Measurements from ENCODE around the gene SPOPL.
A peak's percentile ranks its signal among the peaks of the same experiment; 100 is the strongest.
"Not testable (repeated sequence)": the region's sequence is repeated elsewhere in the genome, so short reads cannot be mapped to it uniquely, and the experiment has no call there.

The SPOPL gene

DNA sequence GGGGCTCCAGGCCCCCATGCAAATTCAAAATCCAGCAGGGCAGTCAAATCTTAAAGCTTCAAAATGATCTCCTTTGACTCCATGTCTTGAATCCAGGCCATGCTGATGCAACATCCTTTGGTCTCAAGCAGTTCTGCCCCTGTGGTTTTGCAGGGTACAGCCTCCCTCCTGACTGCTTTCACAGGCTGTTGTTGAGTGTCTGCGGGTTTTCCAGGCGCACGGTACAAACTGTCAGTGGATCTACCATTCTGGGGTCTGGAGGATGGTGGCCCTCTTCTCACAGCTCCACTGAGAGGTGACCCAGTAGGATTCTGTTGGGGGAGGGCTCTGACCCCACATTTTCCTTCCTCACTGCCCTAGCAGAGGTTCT is 22.1 kb downstream of the SPOPL start:
- DNase-seq (ENCODE audit: low spot score): not testable (repeated sequence)

DNA sequence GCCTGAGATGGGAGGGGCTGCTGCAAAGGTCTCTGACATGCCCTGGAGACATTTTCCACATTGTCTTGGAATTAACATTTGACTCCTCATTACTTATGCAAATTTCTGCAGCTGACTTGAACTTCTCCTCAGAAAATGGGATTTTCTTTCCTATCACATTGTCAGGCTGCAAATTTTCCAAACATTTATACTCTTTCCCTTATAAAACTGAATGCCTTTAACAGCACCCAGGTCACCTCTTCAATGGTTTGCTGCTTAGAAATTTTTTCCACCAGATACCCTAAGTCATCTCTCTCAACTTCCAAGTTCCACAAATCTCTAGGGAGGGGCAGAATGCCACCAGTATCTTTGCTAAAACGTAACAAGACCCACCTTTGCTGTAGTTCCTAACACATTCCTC is 22.8 kb downstream of the SPOPL start:
- DNase-seq (ENCODE audit: low spot score): not testable (repeated sequence)

DNA sequence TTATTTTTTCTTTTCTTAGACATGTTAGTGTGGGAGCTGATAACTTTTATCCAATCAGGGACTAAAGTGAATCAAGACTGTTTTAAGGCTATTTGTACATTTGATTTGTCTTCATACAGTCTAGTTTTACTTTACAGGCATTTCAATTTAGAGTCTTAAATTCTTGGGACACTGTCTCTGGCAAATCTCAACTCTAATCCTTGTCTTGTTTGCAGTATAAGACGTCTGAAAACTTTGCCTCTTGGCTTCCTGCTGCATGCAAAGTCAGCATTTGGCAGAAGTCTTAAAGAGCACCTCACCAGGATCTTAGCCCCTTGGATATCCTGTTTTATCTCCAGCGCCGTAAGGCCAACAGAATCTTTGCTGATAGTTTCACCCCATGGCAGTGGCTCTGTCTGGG is 30.3 kb downstream of the SPOPL start:
- DNase-seq (ENCODE audit: low spot score): no peak

DNA sequence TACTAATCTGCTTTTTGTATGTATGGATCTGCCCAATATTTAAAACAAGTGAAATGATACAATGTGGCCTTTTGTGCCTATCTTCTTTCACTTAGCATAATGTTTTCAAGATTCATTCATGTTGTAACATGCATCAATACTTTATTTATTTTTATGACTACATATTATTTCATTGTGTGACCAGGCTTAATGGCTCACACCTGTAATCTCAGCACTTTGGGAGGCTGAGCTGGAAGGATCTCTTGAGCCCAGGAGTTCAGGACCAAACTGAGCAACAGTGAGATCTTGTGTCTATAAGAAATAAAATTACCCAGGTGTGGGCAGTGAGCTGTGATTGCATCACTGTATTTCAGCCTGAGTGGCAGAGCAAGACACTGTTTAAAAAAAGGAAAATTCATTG is 33.2 kb downstream of the SPOPL start:
- DNase-seq (ENCODE audit: low spot score): no peak

DNA sequence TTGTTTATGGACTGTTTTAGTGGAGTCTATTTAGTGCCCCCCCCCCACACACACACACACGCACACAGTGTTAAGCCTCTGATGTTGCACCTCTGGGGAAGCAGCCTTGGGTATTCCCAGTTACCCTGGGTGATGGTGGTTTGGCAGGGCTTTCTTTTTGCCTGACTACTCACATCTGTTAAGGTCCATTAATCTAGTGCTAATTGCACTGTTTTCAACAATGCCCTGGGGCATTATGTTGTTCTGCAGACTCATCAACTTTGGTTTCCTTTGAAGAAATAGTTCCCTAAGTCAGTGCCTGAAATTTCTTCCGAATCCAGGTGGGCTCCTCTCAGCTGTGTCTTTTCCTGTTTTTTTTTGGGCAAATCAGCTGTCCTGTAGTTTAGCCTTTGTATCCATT is 34.7 kb downstream of the SPOPL start:
- no peak for DNase-seq (ENCODE audit: low spot score)

DNA sequence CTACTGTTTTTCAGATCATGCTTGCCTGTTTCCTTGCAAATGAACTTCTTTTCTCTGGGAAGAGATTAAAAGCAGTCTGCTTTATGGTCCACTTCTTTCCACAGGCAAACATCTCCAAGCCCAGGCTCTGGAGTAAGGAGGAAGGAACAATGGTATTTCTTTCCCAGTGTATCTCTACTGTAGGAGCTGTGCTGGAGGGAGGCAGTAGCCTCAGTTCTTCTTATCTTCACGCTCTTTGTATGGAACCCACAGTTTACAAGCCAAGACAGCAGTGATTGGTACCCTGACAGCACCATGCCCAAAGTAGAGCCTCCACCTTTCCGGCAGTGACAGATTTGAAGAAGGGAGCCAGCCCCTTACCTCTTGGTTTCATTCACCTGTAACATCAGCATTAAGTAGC is 35.2 kb downstream of the SPOPL start:
- DNase-seq (ENCODE audit: low spot score): no peak

DNA sequence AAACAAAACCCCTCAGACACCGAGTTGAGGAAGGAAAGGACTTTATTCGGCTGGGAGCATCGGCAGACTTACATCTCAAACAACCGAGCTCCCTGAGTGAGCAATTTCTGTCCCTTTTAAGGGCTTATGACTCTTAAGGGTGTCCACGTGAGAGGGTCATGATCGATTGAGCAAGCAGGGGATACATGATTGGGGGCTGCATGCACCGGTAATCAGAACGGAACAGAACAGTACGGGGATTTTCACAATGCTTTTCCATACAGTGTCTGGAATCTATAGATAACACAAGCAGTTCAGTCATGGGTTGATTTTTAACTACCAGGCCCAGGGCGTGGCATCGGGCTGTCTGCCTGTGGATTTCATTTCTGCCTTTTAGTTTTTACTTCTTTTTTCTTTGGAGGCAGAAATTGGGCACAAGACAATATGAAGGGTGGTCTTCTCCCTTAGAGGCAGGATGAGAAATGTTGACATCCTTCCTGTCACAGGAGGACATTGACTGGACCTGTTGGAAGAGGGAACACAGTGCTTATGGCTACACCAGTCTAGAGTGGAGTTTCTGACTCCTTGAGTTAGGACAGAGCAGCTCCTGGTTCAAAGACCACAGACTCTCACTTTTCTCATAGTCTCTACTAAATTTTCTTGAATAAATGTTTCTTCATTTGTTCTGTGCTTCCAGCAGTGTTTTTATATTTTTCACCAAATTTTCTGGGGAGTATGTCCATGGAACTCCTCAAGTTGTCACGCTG is 35.8 kb downstream of the SPOPL start:
- no peak for DNase-seq (ENCODE audit: low spot score)

DNA sequence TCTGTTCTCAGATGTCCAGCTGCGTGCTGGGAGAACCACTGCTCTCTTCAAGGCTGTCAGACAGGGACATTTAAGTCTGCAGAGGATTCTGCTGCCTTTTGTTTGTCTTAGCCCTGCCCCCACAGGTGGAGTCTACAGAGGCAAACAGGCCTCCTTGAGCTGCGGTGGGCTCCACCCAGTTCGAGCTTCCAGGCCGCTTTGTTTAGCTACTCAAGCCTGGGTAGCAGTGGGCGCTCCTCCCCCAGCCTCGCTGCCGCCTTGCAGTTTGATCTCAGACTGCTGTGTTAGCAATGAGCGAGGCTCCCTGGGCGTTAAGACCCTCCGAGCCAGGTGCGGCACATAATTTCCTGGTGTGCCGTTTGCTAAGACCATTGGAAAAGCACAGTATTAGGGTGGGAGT is 42.6 kb downstream of the SPOPL start:
- not testable (repeated sequence) for DNase-seq (ENCODE audit: low spot score)

DNA sequence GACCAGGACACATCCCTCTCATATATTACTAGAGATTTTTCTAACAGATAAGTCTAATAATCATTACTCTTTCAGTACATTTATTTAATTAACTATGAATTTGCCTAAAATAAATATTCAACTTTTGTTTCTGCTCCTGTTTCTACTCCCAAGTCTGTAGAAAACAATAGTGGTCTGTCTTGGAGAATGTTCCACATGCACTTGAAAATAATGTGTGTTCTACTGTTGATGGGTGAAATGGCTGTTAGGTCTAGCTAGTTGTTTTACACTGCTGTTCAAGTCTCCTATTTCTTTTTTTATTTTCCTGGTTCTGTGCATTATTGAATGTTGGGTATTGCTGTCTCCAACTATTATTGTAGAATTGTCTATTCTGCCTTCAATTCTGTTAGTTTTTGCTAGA is 47.2 kb downstream of the SPOPL start:
- peak; percentile 79 for DNase-seq (ENCODE audit: low spot score)

DNA sequence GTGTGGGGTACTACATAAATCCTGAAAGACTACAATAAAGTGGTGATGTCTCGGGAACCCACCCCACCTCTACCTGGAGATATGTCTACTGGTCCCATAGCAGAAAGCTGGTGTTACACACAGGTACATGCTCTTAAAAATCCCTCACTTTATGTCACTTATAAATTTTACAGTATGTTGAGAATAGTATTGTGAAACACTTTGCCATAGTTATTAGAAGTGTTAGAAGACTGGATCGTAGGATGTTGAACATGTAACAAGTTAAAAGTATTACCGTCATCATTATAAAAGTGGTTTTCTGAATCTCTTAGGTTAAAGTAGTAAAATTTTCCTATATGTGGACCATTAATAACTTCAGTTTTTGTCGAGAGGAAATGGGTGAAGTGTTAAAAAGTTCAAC is 48.6 kb downstream of the SPOPL start:
- no peak for DNase-seq (ENCODE audit: low spot score)

DNA sequence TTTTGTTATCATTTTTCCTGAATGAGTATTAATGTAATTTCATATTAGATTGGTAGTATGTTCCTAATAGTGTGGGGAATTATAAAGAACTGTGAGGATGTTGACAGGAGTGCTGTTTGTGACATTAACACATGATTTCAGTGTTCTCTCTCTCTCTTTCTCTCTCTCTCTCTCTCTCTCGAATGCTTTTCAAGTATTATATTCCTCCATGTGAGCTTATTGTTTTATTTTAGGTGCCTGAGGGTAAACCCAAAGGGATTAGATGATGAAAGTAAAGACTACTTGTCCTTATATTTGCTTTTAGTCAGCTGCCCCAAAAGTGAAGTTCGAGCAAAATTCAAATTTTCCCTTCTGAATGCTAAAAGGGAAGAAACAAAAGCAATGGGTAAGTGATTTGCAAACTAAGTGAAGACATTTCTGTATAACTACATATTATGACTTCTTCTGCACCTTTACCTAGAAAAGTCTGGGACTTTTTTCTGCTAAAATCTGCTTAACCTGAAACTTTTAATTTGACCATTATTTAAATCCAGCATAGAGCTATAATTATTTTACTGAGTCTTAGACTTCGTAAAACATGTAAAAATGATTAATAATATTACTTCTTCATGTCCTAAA is 49.2 kb downstream of the SPOPL start:
- no peak for DNase-seq (ENCODE audit: low spot score)

DNA sequence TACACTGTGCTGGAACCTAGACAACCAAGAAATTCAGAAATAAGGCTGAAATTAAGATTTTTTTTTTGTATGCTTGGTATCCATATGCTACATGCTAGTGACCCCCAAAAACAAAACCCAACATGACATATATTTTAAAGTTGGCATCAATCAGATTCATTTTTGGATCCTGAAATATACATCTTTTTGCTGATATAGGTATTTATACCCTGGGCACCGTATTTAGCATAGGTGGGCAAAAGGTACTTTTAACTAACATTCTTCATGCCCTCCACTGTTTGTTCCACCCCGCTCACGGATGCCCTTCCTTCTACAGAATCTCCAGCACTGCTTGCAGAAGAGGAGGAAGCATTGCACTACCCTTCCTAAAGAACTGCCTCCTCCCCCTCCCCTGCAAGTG is 52.6 kb downstream of the SPOPL start:
- no peak for DNase-seq (ENCODE audit: low spot score)

DNA sequence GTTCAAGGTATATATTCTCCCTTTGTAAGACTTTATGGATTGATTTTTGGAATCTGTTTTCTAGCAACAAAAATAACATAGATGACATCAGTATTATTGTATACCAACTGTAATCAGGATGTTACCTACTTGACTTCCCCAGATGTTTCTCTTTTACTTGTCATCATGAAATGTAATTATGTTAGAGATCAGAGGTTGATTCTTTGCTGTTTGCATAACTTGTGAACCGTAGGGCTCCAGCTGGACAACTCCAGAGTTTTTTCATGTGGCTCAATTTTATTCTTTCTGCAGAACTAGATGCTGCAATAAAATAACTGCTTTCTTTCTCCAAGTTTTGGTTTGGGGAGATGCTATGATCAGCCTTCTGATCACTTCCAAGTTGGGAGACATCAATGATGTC is 58.1 kb downstream of the SPOPL start:
- no peak for DNase-seq (ENCODE audit: low spot score)

DNA sequence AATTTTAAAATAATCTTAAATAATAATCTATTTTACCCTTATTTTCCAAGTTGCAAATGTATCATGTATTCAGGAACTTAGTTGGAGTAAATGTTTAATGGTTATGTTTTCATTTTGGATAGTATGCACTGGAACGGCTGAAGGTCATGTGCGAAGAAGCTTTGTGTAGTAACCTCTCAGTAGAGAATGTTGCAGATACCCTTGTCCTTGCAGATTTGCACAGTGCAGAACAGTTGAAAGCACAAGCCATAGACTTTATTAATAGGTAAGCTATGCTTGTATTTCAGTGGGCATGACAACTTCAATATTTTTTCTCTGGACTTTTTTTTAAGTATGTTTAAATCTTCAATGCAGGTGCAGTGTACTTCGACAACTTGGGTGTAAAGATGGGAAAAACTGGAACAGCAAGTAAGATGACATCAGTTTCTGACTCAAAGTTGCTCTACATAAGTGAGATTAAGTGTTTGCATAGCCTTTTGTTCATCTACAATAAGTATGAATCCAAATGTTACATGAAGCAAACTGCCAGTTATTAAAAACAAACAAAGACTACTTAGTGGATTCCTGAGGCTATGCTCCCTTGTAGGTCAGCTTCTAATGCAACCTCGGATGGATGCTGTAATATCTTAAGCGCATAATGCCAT is 63.1 kb downstream of the SPOPL start:
- no peak for DNase-seq (ENCODE audit: low spot score)

DNA sequence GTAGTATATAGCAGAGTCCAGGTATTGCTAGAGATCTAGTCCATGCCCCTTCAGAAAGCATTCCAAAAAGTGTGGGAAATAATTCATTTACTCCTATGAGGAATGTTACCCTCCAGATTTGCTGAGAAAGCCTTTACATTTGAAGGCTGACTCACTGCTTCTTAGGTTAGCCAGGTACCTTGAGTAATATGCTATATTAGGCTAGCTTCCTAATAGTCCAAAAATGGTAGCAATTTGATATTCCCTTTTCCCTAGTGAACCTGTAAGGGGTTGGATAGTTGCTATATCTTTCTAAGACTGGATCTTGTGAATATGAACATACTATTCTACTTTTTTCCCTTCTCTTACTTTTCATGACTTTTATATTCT is 63.6 kb downstream of the SPOPL start:
- no peak for DNase-seq (ENCODE audit: low spot score)

DNA sequence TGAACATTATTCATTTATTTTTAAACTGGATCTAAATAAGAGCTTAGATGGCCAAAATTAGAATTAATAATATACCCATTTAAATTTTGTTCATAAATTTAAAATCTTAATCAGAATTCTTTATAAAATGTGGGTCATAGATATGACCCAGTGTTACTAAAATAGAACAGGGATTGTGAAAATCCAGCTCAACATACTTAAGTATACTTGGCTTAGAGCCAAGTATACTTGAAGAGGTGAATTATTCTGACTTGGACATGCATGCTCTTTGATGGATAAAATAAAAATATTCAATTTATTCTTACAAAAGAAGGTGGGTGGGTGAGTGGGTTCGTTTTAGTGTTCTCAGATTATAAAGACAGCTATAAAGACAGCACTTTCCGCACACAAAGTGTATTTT is 70.7 kb downstream of the SPOPL start:
- DNase-seq (ENCODE audit: low spot score): no peak

DNA sequence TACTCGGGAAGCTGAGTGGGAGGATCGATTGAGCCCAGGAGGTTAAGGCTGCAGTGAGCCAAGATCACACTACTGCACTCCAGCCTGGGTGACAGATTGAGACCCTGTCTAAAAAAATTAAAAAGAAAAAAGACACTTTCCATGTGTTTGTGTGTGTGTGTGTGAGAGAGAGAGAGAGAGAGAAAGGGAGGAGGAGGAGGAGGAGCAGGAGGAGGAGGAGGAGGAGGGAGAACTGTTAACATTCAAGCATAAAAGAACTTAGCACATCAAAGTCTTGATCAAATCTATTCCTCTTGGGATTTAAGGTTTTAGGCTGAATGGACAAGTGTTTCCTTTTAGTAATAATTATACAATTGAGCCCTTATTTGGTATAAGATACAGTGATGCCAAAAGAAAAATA is 75.5 kb downstream of the SPOPL start:
- DNase-seq (ENCODE audit: low spot score): no peak

DNA sequence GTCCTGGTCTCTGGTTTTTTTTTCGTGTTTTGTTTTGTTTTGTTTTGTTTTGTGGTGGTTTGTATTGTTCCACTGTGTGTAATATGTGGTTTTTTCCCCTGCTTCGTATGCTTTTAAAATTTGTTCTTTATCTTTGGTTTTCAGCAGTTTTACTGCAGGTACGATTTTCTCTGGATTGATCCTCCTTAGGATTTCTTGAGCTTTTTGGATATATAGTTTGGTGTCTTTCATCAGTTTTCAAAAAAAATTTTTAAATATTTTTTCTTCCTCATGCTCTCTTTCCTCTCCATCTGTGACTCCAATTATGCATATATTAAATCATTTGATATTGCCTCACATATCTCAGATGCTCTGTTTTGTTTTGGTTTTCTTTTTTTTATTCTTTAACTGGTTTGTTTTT is 78.0 kb downstream of the SPOPL start:
- no peak for DNase-seq (ENCODE audit: low spot score)

DNA sequence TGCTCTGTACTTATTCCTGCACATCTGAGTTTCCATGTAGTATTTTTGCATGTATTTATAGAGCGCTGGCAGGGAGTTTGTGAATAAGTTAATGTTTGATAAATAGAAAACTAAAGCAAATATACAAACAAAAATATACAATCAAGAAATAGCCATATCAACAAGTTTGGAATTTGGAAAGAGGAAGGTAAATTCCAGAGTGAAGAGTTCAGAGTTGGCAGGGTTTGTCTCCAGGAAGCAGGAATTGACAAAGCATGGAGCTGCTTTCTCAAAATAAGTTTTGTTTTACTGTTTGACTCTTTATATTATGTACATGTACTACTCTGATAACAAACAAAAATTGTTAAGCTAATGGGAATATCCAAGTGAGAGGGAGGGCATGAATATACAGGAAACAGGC is 80.3 kb downstream of the SPOPL start:
- no peak for DNase-seq (ENCODE audit: low spot score)

DNA sequence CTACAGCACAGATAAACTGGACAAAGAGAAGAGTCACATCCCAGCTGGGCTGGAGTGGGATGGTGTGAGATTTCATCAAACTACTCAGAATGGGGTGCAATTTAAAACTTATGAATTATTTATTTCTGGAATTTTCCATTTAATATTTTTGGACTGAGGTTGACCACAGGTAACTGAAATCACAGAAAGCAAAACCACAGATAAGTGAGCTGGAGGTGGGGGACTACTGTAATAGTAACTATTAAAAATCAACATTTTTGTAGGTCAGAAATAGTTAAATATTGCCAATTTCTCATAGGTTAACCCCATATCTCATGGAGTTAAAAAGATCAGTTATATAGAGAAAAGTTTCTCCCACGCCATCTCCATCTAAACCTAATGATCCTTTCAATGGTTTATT is 88.1 kb downstream of the SPOPL start:
- DNase-seq (ENCODE audit: low spot score): no peak

DNA sequence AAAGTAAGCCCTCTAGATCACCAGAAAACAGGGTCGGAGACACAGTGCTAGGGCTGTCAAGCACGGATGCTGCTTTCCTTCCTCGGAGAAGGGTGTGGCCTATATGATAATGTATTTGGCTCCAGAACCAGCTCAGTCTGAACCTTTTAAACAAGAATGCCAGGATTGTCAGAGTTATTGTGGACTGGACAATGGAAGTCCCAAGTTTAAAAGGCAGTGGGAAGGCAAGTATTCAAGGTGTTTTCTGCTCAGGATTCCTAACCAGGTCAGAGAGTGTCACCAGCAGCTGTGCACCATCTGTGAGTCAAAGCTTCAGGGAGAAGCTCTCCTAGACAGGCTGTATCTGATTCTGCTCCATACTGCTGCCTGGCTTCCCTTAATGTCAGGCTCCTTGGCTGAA is 94.8 kb downstream of the SPOPL start:
- no peak for DNase-seq (ENCODE audit: low spot score)

DNA sequence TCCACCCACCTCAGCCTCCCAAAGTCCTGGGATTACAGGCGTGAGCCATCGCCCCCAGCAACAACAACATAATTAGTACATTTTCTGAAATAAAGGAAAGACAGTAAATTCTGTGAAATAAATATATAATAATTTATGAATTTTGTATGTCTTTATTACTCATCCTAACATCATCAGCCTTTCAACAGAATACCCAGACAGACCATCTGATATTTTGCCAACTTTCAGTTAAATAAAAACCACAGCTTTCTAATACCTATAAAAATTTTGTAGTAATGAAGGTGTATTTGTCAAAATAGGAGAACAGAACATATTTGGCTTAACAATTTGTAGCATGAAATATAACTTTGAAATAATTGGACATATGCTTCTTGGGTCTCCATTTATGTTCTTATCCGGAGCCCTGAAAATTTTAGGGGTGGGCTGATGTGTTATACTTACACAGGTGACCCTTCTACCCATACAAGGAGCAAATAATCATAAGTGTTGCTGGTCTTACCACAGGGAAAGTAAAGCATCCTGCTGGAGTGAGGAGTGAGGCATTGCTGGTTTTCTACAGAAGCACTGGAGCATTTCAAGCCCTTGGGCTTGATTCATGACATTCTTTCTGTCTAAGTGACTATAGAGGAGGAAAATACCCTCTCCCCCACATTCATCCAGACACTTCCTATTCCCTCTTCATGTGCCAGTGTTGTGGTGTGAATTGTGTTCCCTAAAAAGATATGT is 99.3 kb downstream of the SPOPL start:
- DNase-seq (ENCODE audit: low spot score): no peak

Data from pons (tissue), 1 donor.